Tibial artery (tissue), 4 donors: ENCODE measurements around the gene ZNF326.
A peak's percentile ranks its signal among the peaks of the same experiment; 100 is the strongest.
"Not testable (repeated sequence)": the region's sequence is repeated elsewhere in the genome, so short reads cannot be mapped to it uniquely, and the experiment has no call there.

ENCODE experiments used
- DNase-seq, 2 donors: peaks; one replicate each; pipeline ENCODE4 v3.0.0-alpha.2; 2019
- H3K27ac ChIP-seq, 2 donors: fragments of 200-600 bp; sonication (generic) in 1 of 2; 1 replicate in 1 of 2; 2 replicates in 1 of 2; pipeline ENCODE4 v1.5.1; 2018 to 2019; ENCODE audit warnings: mild to moderate bottlenecking in 1 of 2
- H3K27me3 ChIP-seq, 2 donors: fragments of 200-600 bp; sonication (generic) in 1 of 2; one replicate each; pipeline versions ENCODE4 v1.5.1 to v1.6.0; 2016 to 2019
- H3K36me3 ChIP-seq, 3 donors: fragments of 200-600 bp; sonication (generic) in 2 of 3; one replicate each; pipeline ENCODE4 v1.5.1; 2016 to 2019; ENCODE audit warnings: mild to moderate bottlenecking in 2 of 3
- H3K4me1 ChIP-seq, 4 donors: fragments of 200-600 bp; sonication (generic) in 2 of 4; 1 replicate in 3 of 4; 2 replicates in 1 of 4; pipeline ENCODE4 v1.5.1; 2016 to 2019
- H3K4me3 ChIP-seq, 2 donors: fragments of 200-600 bp; sonication (generic) in 1 of 2; 1 replicate in 1 of 2; 2 replicates in 1 of 2; pipeline ENCODE4 v1.5.1; 2018 to 2019; ENCODE audit warnings: mild to moderate bottlenecking in 2 of 2
- H3K9me3 ChIP-seq, 3 donors: fragments of 200-600 bp; sonication (generic) in 1 of 3; one replicate each; pipeline ENCODE4 v1.5.1; 2016 to 2019
- CTCF ChIP-seq, 2 experiments: fragments of 200-600 bp in 1 of 2; fragments of 450-650 bp in 1 of 2; IDR thresholded peaks; one replicate each; pipeline ENCODE4 v1.5.1; 2017 to 2019; ENCODE audit warnings: antibody characterized with exemption in 2 of 2, mild to moderate bottlenecking in 1 of 2, moderate library complexity in 1 of 2
- intact Hi-C: fragments of 100-400 bp; cut with DNase I; formaldehyde crosslinking; loops from one replicate; pipeline ENCODE4 v1.15.0; 2023; ENCODE audit warnings: low total_unique reads

Gene ZNF326

GRCh38 chr1:90045853-90046563, 51.1 kb downstream of the ZNF326 start:
- TF ChIP-seq CTCF (IDR thresholded peaks at IDR 0.05), result peak; percentile 28 to 40
- Histone ChIP-seq H3K27me3 (peaks cover 0 to 3% of the 10 kb centered on the region in 2 donors), H3K9me3 (no peaks in the 10 kb centered on the region), H3K4me3 (no peak overlapping the region), H3K27ac (no peak overlapping the region), H3K36me3 (no peaks in the 10 kb centered on the region), H3K4me1 (no peaks in the 10 kb centered on the region)
- intact Hi-C loops, result no loop called here
- DNase-seq, result no peak

- peaks cover 0 to 3% of the 10 kb centered on the region in 2 donors for H3K27me3 ChIP-seq
- H3K4me3 ChIP-seq, result no peak overlapping the region
- intact Hi-C loops, result no loop called here
- no peaks in the 10 kb centered on the region for H3K9me3 ChIP-seq
- TF ChIP-seq CTCF (IDR thresholded peaks at IDR 0.05), result no peak
- H3K4me1 ChIP-seq, result no peaks in the 10 kb centered on the region
- H3K27ac ChIP-seq, result no peak overlapping the region
- no peak for DNase-seq
- no peaks in the 10 kb centered on the region for H3K36me3 ChIP-seq
Observed at GRCh38 chr1:90046635-90047034, 51.7 kb downstream of the ZNF326 start.

GRCh38 chr1:90048043-90048442, 53.1 kb downstream of the ZNF326 start:
- H3K9me3 ChIP-seq, result no peaks in the 10 kb centered on the region
- H3K4me3 ChIP-seq, result no peak overlapping the region
- DNase-seq, result no peak
- no peaks in the 10 kb centered on the region for H3K4me1 ChIP-seq
- H3K27me3 ChIP-seq, result peaks cover 0 to 3% of the 10 kb centered on the region in 2 donors
- no peak overlapping the region for H3K27ac ChIP-seq
- no peaks in the 10 kb centered on the region for H3K36me3 ChIP-seq
- no peak for TF ChIP-seq CTCF (IDR thresholded peaks at IDR 0.05)
- intact Hi-C loops, result no loop called here

GRCh38 chr1:90062700-90063643, 68.1 kb downstream of the ZNF326 start:
- H3K27me3 ChIP-seq, H3K27ac ChIP-seq, H3K36me3 ChIP-seq, H3K9me3 ChIP-seq, H3K4me1 ChIP-seq, DNase-seq, H3K4me3 ChIP-seq, intact Hi-C loops: not testable (repeated sequence)

- H3K27me3 ChIP-seq, H3K36me3 ChIP-seq, intact Hi-C loops, H3K4me3 ChIP-seq, H3K27ac ChIP-seq, DNase-seq, H3K9me3 ChIP-seq, H3K4me1 ChIP-seq: not testable (repeated sequence)
Observed at GRCh38 chr1:90064109-90064508, 69.2 kb downstream of the ZNF326 start.

GRCh38 chr1:90067194-90067931, 72.5 kb downstream of the ZNF326 start:
- Histone ChIP-seq H3K9me3 (no peaks in the 10 kb centered on the region), H3K27me3 (no peaks in the 10 kb centered on the region), H3K4me3 (no peak overlapping the region), H3K27ac (no peak overlapping the region), H3K36me3 (no peaks in the 10 kb centered on the region), H3K4me1 (no peaks in the 10 kb centered on the region)
- TF ChIP-seq CTCF (IDR thresholded peaks at IDR 0.05), result no peak
- no peak for DNase-seq
- intact Hi-C loops, result no loop called here
